ENCODE data around the gene LHFPL3.

LHFPL3 gene

DNA sequence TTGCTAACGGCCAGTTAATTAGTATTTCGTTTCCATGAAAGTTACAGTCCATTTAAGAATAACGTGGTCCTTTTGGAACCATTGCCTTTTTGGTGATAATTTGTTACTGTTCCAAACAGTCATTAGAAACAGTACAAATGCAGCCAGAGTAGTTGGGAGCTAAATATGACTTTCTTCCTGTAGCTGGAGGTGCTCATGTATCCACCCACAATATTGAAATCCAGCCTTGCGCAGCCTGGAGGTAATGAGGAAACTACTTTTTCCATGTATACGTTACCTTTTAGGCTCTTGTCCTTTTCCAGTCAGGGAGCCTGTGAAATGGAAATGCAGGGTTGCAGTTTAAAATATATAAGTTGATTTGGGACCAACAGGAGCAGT, 43.6 kb downstream of the LHFPL3 start:
- Histone ChIP-seq H3K4me1 (ENCODE audit: control insufficient read depth, insufficient read depth, low read length) (no peaks in the 10 kb centered on the region), H3K36me3 (ENCODE audit: insufficient read depth, low read length) (no peaks in the 10 kb centered on the region), H3K27me3 (ENCODE audit: control insufficient read depth, insufficient read depth, low read length) (no peaks in the 10 kb centered on the region), H3K9ac (ENCODE audit: low read depth, low read length) (no peak overlapping the region), H3K9me3 (replicated peaks; ENCODE audit: low read length) (no peaks in the 10 kb centered on the region), H3K4me3 (ENCODE audit: low read length) (no peak overlapping the region), H3K4me2 (ENCODE audit: low read length) (no peak overlapping the region)

DNA sequence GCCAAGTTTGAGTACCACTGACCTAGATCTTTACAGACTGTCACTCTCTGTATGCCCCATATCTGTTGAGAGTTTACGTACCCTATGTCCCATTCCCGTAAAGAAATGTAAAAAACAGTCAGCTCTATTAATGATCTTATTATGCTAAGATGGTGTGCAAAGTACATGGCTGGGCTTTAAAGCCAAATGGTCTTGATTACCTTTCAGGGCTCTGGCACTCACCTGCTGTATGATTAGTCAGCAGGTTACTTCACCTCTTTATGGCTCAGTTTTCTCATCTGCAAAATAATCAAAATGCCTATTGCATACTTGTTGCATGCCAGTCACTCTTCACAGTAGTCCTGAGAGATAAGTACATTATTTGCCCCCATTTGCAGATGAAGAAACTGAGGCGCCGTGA, 54.2 kb downstream of the LHFPL3 start:
- no peak overlapping the region for H3K4me2 ChIP-seq (ENCODE audit: low read length)
- no peak overlapping the region for H3K9ac ChIP-seq (ENCODE audit: low read depth, low read length)
- no peak overlapping the region for H3K4me3 ChIP-seq (ENCODE audit: low read length)
- H3K4me1 ChIP-seq (ENCODE audit: control insufficient read depth, insufficient read depth, low read length), result no peaks in the 10 kb centered on the region
- no peaks in the 10 kb centered on the region for H3K9me3 ChIP-seq (replicated peaks; ENCODE audit: low read length)
- no peaks in the 10 kb centered on the region for H3K27me3 ChIP-seq (ENCODE audit: control insufficient read depth, insufficient read depth, low read length)
- H3K36me3 ChIP-seq (ENCODE audit: insufficient read depth, low read length), result no peaks in the 10 kb centered on the region

DNA sequence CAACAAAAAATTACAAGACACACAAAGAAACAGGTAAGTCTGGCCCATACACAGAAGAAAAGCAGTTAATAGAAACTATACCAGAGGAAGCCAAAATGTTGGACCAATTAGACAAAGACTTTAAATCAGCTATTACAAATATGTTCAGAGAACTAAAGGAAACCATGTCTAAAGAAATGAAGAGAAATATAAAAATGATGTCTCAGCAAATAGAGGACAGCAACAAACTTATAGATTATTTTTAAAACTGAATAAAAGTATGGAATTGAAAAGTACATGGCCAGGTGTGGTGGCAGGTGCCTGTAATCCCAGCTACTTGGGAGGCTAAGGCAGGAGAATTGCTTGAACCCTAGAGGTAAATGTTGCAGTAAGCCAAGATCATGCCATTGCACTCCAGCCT, 58.5 kb downstream of the LHFPL3 start:
- Histone ChIP-seq H3K9ac (ENCODE audit: low read depth, low read length) (no peak overlapping the region), H3K4me1 (ENCODE audit: control insufficient read depth, insufficient read depth, low read length) (no peaks in the 10 kb centered on the region), H3K4me2 (ENCODE audit: low read length) (no peak overlapping the region), H3K27me3 (ENCODE audit: control insufficient read depth, insufficient read depth, low read length) (no peaks in the 10 kb centered on the region), H3K36me3 (ENCODE audit: insufficient read depth, low read length) (no peaks in the 10 kb centered on the region), H3K9me3 (replicated peaks; ENCODE audit: low read length) (no peaks in the 10 kb centered on the region), H3K4me3 (ENCODE audit: low read length) (no peak overlapping the region)

DNA sequence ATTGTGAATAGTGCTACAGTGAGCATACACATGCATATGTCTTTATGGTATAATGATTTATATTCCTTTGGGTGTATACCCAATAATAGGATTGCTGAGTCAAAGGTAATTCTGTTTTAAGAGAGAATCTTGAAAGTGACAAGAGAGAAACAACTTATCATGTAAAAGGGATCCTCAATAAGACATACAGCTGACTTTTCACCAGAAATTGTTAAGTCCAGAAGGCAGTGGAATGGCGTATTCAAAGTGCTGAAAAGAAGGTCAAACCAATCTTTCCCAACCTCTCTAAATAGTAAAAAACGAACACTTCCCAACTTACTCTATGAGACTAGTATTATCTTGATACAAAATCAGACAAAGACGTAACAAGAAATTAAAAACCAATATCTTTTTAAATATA, 59.8 kb downstream of the LHFPL3 start:
- H3K27me3 ChIP-seq (ENCODE audit: control insufficient read depth, insufficient read depth, low read length), result no peaks in the 10 kb centered on the region
- H3K36me3 ChIP-seq (ENCODE audit: insufficient read depth, low read length), result no peaks in the 10 kb centered on the region
- H3K9ac ChIP-seq (ENCODE audit: low read depth, low read length), result no peak overlapping the region
- no peak overlapping the region for H3K4me2 ChIP-seq (ENCODE audit: low read length)
- no peak overlapping the region for H3K4me3 ChIP-seq (ENCODE audit: low read length)
- H3K9me3 ChIP-seq (replicated peaks; ENCODE audit: low read length), result no peaks in the 10 kb centered on the region
- H3K4me1 ChIP-seq (ENCODE audit: control insufficient read depth, insufficient read depth, low read length), result no peaks in the 10 kb centered on the region

DNA sequence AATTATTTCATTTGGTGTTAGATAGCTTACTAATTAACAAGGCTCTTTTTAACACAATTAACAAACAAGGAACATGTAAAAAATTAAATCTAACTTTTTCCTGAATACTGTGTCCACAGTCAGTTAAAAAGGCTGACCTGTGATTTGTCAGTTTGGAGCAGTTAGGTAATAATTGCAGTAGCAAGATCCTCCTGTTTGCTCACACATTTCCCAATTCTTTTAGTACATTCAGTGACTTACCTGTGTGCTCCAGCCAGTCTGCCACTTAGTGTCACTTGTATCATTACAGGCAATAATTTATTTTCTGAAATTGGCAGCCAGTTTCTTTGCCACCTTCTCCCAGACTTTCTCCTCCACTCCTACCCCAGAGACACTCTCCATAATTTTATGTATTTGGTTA, 66.8 kb downstream of the LHFPL3 start:
- no peak overlapping the region for H3K4me3 ChIP-seq (ENCODE audit: low read length)
- H3K27me3 ChIP-seq (ENCODE audit: control insufficient read depth, insufficient read depth, low read length), result no peaks in the 10 kb centered on the region
- H3K9ac ChIP-seq (ENCODE audit: low read depth, low read length), result no peak overlapping the region
- H3K4me2 ChIP-seq (ENCODE audit: low read length), result no peak overlapping the region
- no peaks in the 10 kb centered on the region for H3K36me3 ChIP-seq (ENCODE audit: insufficient read depth, low read length)
- no peaks in the 10 kb centered on the region for H3K9me3 ChIP-seq (replicated peaks; ENCODE audit: low read length)
- no peaks in the 10 kb centered on the region for H3K4me1 ChIP-seq (ENCODE audit: control insufficient read depth, insufficient read depth, low read length)

GRCh38 chr7:104397442-104397841, 69.0 kb downstream of the LHFPL3 start:
- Histone ChIP-seq H3K4me1 (ENCODE audit: control insufficient read depth, insufficient read depth, low read length) (no peaks in the 10 kb centered on the region), H3K36me3 (ENCODE audit: insufficient read depth, low read length) (no peaks in the 10 kb centered on the region), H3K27me3 (ENCODE audit: control insufficient read depth, insufficient read depth, low read length) (no peaks in the 10 kb centered on the region), H3K4me2 (ENCODE audit: low read length) (no peak overlapping the region), H3K4me3 (ENCODE audit: low read length) (no peak overlapping the region), H3K9ac (ENCODE audit: low read depth, low read length) (no peak overlapping the region), H3K9me3 (replicated peaks; ENCODE audit: low read length) (no peaks in the 10 kb centered on the region)

- Histone ChIP-seq H3K9ac (ENCODE audit: low read depth, low read length) (no peak overlapping the region), H3K27me3 (ENCODE audit: control insufficient read depth, insufficient read depth, low read length) (no peaks in the 10 kb centered on the region), H3K36me3 (ENCODE audit: insufficient read depth, low read length) (no peaks in the 10 kb centered on the region), H3K9me3 (replicated peaks; ENCODE audit: low read length) (no peaks in the 10 kb centered on the region), H3K4me3 (ENCODE audit: low read length) (no peak overlapping the region), H3K4me1 (ENCODE audit: control insufficient read depth, insufficient read depth, low read length) (no peaks in the 10 kb centered on the region), H3K4me2 (ENCODE audit: low read length) (no peak overlapping the region)
Measured at GRCh38 chr7:104408371-104408770, 80.0 kb downstream of the LHFPL3 start.

GRCh38 chr7:104410742-104411141, 82.3 kb downstream of the LHFPL3 start:
- no peaks in the 10 kb centered on the region for H3K27me3 ChIP-seq (ENCODE audit: control insufficient read depth, insufficient read depth, low read length)
- no peak overlapping the region for H3K4me2 ChIP-seq (ENCODE audit: low read length)
- no peak overlapping the region for H3K4me3 ChIP-seq (ENCODE audit: low read length)
- H3K9me3 ChIP-seq (replicated peaks; ENCODE audit: low read length), result no peaks in the 10 kb centered on the region
- H3K9ac ChIP-seq (ENCODE audit: low read depth, low read length), result no peak overlapping the region
- H3K4me1 ChIP-seq (ENCODE audit: control insufficient read depth, insufficient read depth, low read length), result no peaks in the 10 kb centered on the region
- no peaks in the 10 kb centered on the region for H3K36me3 ChIP-seq (ENCODE audit: insufficient read depth, low read length)

- Histone ChIP-seq H3K4me3 (ENCODE audit: low read length) (no peak overlapping the region), H3K36me3 (ENCODE audit: insufficient read depth, low read length) (no peaks in the 10 kb centered on the region), H3K4me2 (ENCODE audit: low read length) (no peak overlapping the region), H3K27me3 (ENCODE audit: control insufficient read depth, insufficient read depth, low read length) (no peaks in the 10 kb centered on the region), H3K9ac (ENCODE audit: low read depth, low read length) (no peak overlapping the region), H3K9me3 (replicated peaks; ENCODE audit: low read length) (no peaks in the 10 kb centered on the region), H3K4me1 (ENCODE audit: control insufficient read depth, insufficient read depth, low read length) (no peaks in the 10 kb centered on the region)
Measured at GRCh38 chr7:104412911-104413310, 84.5 kb downstream of the LHFPL3 start.

DNA sequence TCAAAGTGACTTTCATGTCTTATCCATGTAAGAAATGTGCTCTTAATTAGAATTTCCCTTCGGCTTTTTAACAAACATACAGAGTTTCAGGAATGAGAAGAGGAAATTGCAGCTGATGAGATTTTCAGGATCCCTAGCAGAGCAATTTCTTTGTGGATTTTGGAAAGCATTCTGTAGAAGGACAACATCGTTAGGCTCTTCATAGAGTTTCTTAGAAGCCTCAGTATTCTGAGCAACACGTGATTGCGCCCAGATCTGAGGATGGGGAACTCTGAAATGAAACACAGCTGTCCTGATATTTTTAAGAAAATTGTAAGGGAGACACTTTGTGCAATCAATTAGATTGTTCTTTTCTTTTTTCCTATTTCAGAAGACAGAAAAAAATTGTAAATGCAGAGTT, 85.8 kb downstream of the LHFPL3 start:
- Histone ChIP-seq H3K9me3 (replicated peaks; ENCODE audit: low read length) (no peaks in the 10 kb centered on the region), H3K36me3 (ENCODE audit: insufficient read depth, low read length) (no peaks in the 10 kb centered on the region), H3K4me2 (ENCODE audit: low read length) (no peak overlapping the region), H3K4me1 (ENCODE audit: control insufficient read depth, insufficient read depth, low read length) (no peaks in the 10 kb centered on the region), H3K4me3 (ENCODE audit: low read length) (no peak overlapping the region), H3K27me3 (ENCODE audit: control insufficient read depth, insufficient read depth, low read length) (no peaks in the 10 kb centered on the region), H3K9ac (ENCODE audit: low read depth, low read length) (no peak overlapping the region)

DNA sequence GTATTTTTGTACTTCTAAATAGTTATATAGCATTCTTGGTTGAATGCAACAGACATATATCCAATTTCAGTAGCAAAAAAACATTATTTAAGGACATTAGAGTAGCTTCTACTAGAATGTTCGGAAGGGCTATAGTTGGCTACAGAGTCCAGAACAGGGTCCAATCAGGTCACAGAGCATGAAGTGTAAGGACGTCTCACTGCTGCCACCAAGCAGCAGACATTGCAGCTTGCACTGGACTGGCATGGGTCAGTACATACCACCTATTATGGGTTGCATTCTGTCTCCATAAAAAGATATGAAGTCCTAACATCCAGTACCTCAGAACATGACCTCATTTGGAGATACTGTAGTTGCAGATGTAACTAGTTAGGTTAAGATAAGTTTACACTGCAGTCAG, 87.3 kb downstream of the LHFPL3 start:
- H3K9ac ChIP-seq (ENCODE audit: low read depth, low read length), result no peak overlapping the region
- no peaks in the 10 kb centered on the region for H3K9me3 ChIP-seq (replicated peaks; ENCODE audit: low read length)
- no peaks in the 10 kb centered on the region for H3K4me1 ChIP-seq (ENCODE audit: control insufficient read depth, insufficient read depth, low read length)
- H3K4me2 ChIP-seq (ENCODE audit: low read length), result no peak overlapping the region
- no peaks in the 10 kb centered on the region for H3K27me3 ChIP-seq (ENCODE audit: control insufficient read depth, insufficient read depth, low read length)
- H3K4me3 ChIP-seq (ENCODE audit: low read length), result no peak overlapping the region
- no peaks in the 10 kb centered on the region for H3K36me3 ChIP-seq (ENCODE audit: insufficient read depth, low read length)

DNA sequence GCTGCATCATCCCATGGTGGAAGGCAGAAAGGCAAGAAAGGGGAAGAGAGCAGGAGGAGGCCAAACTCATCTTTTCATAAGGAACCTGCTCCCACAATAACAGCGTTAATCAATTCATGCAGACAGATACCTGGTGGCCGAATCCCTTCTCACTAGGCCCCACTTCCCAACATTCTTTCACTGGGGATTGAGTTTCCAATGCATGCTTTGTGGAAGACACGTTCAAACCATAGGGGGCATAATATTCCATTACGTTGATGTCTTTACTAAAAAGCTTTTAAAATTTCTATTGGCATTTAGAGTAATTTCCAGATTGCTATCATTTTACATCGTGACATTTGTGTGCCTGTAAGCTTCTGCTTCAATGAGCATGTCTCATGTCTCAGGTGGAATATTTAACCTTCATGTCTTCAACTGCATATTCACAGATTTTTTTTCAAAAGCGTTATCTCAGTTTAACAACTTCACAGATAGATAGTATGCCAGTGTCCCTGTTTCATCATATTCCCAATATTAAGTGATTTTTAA, 88.5 kb downstream of the LHFPL3 start:
- H3K9ac ChIP-seq (ENCODE audit: low read depth, low read length), result no peak overlapping the region
- no peaks in the 10 kb centered on the region for H3K9me3 ChIP-seq (replicated peaks; ENCODE audit: low read length)
- H3K4me3 ChIP-seq (ENCODE audit: low read length), result no peak overlapping the region
- H3K4me2 ChIP-seq (ENCODE audit: low read length), result no peak overlapping the region
- no peaks in the 10 kb centered on the region for H3K36me3 ChIP-seq (ENCODE audit: insufficient read depth, low read length)
- H3K4me1 ChIP-seq (ENCODE audit: control insufficient read depth, insufficient read depth, low read length), result no peaks in the 10 kb centered on the region
- H3K27me3 ChIP-seq (ENCODE audit: control insufficient read depth, insufficient read depth, low read length), result no peaks in the 10 kb centered on the region
